ENCODE measurements around the gene VPS51.

GRCh38 chr11:65157336-65157735 is 61.3 kb downstream of the VPS51 start:
- TF ChIP-seq CTCF (conservative IDR thresholded peaks at IDR 0.05), result no peak
- TF ChIP-seq ZFX (IDR thresholded peaks at IDR 0.05), result no peak
